Mesenteric fat pad (tissue), 1 donor: ENCODE data around the gene MS4A6E. TPM values are rescaled to one million over a fixed set of nuclear protein-coding genes. Genes with fewer than 3 reads are reported as not detected.
"Not testable (repeated sequence)": the region's sequence is repeated elsewhere in the genome, so short reads cannot be mapped to it uniquely, and the experiment has no call there.

Experiments used
- DNase-seq: peaks from one replicate; pipeline ENCODE4 v3.0.0-alpha.2; 2020; ENCODE audit warnings: low spot score
- total RNA-seq: library from RNA; stranded (reverse); fragmentation: NEBNext Ultra II Directional; extraction: Animal tissue kit (Norgen Biotek cat#: 25700); gene quantifications from one replicate; pipeline ENCODE4 v1.2.1, GENCODE V29; 2021
- donor health status: DM: yes; HTN: yes; CAD: no.

Gene MS4A6E
- total RNA-seq, 1 donor from 2014 or later = 3.6 TPM

DNA sequence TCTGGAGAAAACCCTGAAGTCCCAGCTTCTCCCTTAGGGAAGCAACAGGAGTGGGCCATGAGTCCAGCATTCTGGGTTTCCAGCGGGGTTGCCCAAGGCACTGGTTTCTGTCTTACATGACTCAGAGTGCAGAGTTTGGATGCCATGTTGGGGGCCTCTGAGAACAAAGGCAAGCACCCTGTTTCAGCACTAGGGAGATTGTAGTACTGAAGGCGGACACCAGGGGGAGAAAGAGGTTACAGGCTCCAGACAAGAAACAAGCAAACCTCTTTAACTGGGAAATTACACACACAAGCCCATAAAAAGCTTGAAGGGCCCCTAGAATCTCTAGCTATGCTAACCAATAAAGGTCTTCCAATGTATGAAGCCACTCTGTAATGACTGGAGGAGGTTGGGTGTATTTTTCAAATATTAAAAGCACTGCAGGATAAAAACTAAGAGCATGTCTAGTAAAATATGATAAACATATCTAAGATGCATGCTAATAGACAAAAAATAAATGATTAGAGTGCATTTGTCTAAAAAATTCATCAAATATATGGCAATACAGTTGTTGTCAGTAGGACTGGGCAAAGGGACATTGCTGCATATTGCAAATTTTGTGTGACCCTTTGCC, 7.1 kb downstream of the MS4A6E start:
- DNase-seq = no peak

DNA sequence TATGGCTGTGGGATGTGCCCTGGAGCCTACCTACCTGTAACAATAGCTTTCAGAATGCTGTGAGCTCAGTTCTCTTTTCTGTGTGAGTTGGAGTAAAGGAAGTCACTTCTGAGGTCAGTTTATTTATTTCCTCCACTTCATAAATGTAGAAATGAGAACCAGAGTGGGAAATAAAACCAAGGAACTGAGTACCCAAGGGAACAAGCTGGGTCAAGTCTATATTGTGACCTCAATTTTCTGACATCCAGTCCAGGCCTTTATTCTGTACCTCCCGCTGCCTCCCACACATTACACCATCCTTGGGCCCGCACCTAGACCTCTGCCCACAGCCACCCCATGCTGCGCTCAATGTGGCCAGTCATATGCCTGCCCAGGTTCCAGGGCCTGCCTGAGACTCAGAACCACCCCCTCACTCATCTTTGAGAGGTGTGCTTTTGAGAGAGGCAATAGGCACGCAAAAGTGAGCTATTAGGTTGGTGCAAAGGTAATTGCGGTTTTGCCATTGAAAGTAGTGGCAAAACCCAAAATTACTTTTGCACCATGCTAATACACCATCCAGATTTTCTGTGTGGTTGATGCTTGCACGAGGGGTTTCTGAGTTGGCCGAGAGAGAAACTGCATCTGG, 9.8 kb downstream of the MS4A6E start:
- no peak for DNase-seq

DNA sequence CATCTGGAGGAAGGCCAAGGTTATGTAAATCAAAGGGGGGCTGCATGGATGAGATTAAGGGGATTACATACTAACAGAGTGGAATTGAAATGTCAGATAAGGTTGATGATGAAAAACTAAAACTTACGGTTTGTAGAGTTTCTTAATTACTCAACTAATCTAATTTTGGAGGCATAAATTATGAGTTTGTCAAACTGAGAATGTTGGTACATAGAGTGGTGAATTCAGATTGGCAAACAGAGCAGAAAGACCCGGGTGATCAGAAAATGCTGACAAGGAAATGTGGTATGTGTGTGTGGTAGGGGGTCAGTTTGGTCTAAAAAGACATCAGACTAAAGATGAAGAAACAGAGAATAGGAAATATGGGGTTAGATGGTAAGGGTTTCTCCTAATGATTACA, 11.0 kb downstream of the MS4A6E start:
- no peak for DNase-seq

DNA sequence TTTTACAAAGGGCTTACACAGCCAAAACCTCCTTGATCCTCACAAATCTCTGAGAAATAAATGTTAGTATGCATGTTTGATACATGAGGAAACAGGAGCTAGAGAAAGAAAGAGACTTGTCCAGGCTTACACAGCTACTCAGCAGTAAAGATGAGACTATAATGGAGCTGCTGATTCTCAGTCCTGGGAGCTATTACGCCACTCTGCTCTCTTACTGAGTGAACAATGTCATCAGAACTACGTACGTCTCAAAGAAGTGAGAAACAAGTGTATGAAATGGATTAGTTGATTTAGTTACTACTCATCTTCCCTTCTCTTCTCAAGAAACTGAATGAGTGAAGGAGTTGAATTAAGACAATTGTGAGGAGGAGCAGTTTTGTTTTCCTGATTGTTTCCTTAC, 12.3 kb downstream of the MS4A6E start:
- no peak for DNase-seq

DNA sequence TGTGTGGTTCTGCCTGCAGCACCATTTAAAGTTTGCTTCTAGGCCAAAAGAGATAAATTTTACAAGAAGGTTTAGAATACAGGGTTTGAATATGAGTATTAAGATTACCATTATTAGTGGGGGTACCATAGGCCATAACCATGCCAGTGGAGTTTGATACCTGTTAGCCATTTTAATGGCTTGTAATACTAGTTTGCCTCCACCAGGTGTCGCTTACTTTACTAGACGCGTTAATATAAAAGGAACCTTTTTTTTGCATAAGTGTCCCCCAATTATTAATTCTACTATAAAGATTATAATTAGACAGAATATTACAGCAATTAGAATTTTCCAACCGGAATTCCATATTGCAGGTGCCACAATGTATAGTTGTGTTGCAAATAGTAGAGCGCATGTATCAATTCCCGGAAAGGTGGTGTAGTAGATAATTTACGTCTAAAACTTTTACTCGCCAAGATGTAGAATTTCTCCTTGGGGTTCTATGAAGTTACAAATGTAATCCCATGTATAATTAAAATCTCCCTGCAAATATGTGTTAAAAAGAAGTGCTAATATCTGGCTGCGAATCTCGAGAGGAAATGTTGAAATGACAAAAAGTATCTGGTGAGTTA, 16.1 kb downstream of the MS4A6E start:
- no peak for DNase-seq

DNA sequence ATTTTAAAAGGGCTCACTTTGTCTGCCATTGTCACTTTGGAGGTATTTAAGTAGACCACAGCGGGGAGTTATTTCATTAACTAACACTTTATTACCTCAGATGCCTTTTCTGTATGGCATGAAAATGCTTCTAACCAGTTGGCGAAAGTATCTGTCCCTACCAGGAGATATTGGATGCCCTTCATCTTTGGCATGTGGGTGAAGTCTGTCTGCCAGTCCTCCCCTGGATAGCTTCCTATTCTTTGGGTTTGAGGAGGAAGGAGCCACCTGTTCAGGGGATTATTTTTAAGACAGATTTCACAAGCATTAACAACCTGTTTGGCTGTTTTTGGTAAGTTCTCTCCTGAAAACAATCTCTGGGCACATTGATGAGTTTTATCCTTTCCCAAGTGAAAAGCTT, 17.1 kb downstream of the MS4A6E start:
- DNase-seq = no peak

DNA sequence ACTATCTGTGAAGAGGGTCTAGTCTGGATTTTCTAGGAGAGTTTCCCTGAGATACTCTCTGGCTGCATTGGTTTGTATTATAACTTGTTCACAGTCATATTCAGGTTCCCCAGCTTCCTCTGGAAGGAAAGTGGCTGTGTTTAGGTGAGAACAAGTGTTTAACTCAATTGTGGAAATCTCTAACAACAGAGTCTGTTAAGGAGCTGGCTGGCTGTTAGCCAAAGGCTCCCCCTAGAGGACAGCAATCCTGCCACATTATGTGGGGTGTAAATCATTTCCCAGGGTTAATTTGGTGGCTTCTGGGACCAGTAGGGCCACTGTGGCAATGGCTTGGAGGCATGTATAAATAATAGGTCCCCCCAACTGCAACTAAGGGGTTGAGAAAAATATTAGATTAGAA, 18.4 kb downstream of the MS4A6E start:
- no peak for DNase-seq

DNA sequence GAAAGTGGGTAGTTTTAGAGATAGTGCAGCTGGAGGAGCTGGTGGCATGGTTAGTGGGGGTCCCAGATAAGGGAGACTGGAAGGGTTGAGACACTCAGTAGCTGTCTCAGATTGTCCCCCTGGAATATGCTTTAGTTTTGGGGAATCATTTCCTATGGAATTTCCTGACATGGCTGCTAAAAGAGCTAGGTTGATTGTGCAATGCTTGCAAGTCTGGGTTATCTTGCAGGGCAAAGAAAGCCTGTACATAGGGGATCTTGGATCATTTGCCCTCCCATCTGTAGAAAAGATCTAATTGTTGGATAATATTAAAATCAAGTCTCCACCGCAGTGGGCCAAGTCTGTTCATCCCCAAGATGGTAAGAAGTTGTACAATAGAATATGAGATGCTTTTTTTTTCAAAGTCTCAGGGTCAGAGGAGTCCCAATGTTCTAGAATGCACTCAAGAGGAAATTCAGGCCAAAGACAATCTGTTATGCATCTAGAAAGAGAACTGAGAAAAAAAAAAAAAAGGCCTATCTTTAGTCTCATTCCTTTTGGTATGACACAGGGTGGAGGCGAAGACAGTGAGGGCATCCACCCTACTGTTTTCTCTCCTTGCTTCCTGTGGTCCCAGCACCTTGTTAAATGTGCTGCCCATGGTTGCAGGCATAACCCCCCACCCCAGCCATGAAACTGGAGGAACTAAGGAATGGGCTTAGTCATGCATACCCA, 20.2 kb downstream of the MS4A6E start:
- no peak for DNase-seq

DNA sequence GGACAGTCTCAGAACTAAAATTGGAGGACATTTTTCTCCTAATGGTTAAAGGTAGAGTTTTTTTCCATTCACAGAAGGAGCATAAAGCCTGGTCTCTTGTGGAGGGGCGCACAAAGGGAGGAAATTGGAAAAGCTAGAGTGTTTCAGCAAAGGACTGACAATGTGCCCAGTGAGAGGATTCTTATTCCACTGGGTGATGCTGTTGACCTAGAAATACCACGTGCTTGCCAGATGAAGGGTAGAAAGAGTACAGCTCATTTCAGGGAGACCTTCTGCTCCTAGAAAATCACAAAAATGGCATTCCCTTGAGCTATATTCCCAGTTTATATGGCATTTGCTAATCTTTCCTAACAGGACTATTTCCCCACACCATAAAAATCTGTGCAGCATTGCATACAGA, 21.1 kb downstream of the MS4A6E start:
- no peak for DNase-seq

DNA sequence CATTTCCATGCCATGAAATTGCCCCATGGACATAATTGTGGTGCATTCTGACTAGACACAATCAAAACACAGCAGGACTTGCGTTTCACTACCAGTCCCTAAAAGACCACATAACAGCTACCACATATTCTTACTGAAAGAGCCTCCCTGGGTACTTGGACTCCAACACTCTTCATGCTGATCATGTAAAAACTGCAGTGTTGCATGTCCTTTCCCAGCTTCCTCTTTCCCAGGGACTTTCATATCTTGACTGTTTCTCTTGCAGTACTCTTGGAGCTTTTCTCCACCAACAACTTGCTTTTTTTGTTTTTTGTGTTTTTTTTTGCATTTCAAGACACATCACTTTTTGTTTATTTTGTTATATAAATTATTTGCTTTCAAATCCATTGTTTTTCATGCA, 22.9 kb downstream of the MS4A6E start:
- no peak for DNase-seq

DNA sequence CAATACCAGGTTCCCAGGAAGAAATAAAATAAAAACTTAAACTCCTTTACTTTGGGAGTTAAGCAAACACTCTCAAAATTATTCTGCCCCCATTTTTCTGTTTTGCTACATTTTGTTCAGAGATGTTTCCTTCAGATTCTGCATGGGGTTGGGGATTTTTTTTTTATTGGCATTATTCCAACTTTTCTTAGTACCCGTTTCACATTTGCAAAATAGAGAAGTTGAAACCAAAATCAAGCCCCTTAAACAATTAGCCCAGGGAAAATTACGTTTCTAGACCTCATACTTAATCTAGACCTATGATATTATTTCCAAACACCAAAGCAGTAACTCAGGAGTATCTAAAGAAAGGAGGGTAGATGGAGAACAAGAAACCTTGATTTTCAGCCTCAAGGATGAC, 30.7 kb downstream of the MS4A6E start:
- DNase-seq = no peak

DNA sequence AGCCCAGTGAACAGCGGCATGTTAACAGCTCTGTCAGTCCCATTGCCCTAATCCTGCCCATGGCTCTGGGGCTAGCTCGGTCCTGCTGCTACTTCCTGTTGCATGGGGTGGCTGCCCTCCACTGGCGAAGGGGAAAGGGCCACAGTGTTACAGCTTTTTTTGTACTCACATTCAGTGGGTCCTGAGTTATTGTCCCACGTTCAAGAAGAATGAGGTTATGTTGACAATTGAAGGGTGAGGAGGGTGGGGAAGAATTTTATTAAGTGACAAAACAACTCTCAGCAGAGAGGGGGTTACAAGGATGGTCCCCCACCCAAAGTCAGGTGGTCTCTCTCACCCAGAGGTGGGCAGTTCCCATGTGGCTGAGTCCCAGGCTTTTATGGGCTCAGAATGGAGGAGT, 33.6 kb downstream of the MS4A6E start:
- no peak for DNase-seq

DNA sequence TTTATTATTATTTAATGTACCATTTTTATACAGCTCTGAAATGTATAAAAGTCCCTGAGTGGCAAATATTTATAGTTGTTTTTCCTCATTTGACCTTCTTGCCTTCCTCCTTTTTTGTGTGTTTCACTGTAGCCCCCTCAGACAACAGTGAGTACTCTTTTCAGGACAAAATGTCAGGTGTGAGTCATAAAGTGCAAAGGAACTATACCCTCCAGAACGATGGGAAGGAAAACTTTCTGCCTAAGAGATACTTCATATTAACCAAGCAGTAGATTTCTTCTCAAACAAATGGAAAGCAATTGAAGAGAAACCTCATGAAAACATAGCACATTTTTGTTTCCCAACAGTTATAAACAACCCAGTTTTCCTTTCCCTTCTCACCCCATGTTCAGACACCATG, 35.2 kb downstream of the MS4A6E start:
- no peak for DNase-seq

DNA sequence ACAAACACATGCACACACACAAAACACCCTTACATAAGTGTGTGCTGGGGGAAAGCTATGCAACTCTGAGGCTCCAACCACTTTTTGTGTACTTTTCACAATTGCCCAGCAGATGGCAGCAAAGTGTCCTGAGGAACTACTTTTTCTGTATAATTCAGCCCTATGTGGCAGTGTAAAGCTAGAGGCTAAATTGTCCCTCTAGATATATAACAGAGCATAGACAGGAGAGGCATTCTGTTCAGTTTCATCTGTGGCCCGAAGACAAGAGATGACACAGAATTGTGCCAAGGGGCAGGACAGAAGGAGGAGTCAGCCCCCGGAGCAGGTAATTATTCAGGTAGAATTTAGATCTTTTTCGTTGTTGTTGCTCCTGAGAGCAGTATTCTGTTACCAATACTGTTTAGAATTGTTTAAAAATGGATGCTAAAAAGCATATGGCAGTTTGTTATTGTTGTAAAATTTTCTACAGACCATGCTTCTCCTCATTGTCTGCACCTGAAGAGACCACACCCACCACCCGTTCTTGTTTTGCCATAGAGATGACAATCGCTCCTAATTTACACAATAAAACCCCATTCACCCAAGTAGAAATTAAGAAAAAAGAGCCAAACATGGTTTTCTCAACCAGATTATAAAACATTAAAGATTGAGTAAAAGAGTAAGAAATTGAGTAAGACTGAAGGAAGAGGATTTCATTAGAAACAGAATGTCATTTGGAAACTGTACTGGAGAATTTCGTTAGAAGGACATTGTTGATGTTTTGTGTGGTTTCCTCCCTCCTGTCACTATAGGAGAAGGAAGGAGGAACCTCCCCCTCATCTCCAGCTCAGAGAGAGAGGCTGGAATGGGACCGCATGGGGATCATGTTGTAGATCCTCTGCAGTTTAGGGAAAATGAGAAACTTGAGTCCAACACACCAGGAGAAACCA, 36.8 kb downstream of the MS4A6E start:
- no peak for DNase-seq

DNA sequence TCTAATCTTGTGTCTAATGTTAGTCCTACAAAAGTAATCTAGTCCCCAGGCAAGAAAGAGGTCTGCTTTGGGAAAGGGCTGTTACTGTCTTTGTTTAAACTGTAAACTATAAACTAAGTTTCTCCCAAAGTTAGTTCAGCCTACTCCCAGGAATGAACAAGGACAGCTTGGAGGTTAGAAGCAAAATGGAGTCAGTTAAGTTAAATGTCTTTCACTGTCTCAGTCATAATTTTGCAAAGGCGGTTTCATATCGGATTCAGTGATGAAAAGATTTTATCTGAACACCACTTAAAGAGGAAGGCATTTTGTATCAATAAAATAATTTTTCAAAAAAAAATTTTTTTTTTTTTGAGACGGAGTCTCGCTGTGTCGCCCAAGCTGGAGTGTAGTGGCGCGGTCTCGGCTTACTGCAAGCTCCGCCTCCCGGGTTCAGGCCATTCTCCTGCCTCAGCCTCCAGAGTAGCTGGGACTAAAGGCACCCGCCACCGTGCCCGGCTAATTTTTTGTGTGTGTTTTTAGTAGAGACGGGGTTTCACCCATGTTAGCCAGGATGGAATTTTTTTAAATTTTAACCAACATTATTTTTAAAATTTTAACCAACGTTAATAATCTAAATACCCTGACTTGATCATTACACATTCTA, 39.3 kb downstream of the MS4A6E start:
- DNase-seq = not testable (repeated sequence)

DNA sequence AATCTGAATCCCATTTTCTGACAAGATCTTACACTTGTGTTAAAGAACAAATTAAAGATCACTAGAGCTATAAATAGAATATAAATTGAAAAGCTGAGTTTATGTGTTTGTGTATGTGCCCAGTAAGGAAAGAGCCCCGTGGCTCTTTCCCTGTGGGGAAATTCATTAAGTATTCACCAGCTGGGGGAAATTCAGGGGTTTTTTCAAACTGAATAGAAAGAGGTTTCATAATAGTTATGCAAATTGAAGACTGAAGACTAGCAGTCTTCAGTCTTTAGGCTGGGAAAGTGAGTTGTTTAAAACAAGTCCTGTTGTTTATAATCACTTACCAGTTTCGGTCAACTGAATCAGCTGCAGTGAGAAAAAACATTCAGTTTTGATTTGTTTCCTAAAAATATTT, 40.0 kb downstream of the MS4A6E start:
- DNase-seq = no peak

DNA sequence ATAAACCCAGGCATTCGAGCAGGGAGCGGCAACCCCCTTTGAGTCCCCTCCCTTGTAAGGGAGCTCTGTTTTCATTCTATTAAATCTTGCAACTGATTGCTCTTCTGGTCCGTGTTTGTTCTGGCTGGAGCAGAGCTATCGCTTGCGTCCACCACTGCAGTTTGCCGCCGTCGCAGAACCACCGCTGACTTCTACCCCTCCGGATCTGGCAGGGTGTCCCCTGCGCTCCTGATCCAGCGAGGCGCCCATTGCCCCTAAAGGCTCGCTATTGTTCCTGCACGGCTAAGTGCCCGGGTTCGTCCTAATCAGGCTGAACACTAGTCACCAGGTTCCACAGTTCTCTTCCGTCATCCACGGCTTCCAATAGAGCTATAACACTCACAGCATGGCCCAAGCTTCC, 40.8 kb downstream of the MS4A6E start:
- no peak for DNase-seq

DNA sequence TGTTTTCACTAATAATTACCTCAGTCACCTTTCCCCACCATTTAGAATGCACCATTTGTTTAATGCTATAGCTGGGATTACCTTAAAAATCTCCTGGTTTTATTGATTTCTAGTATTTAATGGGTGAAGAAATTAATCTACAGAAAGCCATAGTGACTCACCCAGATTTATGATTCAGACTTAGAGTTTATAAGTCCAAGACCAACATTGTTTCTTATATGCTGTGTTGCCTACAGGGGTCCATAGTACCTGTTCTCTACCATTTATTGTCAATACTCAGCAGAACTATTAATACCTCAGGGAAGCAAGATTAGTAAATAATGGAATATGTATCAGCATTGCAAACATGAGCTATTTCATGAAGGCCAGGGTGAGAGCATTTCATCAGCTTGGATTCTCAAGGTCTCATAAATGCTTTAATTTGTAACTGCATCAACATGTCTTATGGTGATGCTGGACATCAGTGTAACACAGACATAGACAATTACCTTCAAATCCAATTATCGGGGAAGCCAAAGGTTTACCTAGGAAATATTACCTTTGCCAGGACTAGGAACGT, 43.3 kb downstream of the MS4A6E start:
- DNase-seq = no peak

DNA sequence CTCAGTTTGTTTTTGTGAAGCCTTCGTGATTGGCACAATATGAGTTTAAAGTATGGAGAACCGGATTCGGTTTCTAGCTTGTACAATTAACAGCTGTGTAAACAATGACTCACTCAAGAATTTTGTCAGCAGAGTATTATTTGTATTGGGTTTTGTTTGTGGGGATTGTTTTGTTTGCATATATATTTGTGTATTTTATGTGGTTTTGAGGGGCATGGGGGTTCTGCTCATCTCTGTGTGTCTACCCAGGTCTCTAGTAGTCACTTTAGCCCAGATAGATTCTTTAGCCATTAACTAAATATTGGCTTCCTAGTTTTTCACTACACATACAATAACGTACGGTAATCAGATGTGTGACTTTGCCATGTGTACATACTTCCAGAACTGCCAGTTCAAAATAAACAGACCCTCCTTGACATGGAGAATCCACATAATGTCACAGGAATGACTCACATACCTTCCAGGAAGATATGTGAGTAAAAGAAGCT, 43.8 kb downstream of the MS4A6E start:
- DNase-seq = no peak

DNA sequence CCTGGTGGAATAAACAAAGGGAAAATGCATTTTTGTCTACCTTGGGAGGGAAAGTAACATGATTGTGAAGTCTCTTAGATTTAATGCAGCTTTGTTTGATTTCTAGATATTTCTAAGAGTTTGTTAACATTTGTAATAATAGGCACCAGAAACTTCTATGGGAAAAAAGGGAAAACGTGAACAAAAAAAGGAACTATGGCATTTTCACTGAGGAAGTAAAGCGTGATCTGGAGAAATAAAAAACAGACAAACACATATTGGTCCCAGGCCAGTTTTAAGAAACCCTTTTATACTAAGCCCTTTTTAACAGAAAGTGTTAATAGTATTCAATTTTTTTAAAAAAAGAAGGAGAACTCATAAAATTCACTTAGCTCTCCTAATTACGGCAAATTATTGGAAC, 44.3 kb downstream of the MS4A6E start:
- DNase-seq = no peak
